Gastrocnemius medialis (tissue), 4 donors: ENCODE results near the gene CCDC158. TPM values are rescaled to one million over a fixed set of nuclear protein-coding genes. Genes with fewer than 3 reads are reported as not detected.

Experiments
- ATAC-seq, 2 donors: fragments of 150-250 bp; one replicate each; pipeline ENCODE4 v1.9.1; 2016
- DNase-seq, 2 donors: peaks; one replicate each; pipeline ENCODE4 v3.0.0-alpha.2; 2019
- H3K27ac ChIP-seq, 4 donors: fragments of 200-600 bp; sonication (generic); 1 replicate in 1 of 4; 2 replicates in 3 of 4; pipeline ENCODE4 v1.5.1; 2016 to 2018; ENCODE audit warnings: mild to moderate bottlenecking in 2 of 4, moderate library complexity in 1 of 4
- H3K27me3 ChIP-seq, 3 donors: fragments of 200-600 bp; sonication (generic) in 2 of 3; 1 replicate in 1 of 3; 2 replicates in 2 of 3; pipeline versions ENCODE4 v1.5.1 to v1.6.0; 2016 to 2019; ENCODE audit warnings: mild to moderate bottlenecking in 1 of 3, moderate library complexity in 1 of 3
- H3K36me3 ChIP-seq, 2 donors: fragments of 200-600 bp; sonication (generic) in 1 of 2; one replicate each; pipeline ENCODE4 v1.5.1; 2017 to 2018
- H3K4me1 ChIP-seq, 2 donors: fragments of 200-600 bp; sonication (generic) in 1 of 2; one replicate each; pipeline ENCODE4 v1.5.1; 2016 to 2017; ENCODE audit warnings: mild to moderate bottlenecking in 2 of 2
- H3K4me3 ChIP-seq, 4 donors: fragments of 200-600 bp; sonication (generic) in 3 of 4; 1 replicate in 1 of 4; 2 replicates in 3 of 4; pipeline ENCODE4 v1.5.1; 2016 to 2019; ENCODE audit warnings: mild to moderate bottlenecking in 2 of 4
- H3K9me3 ChIP-seq, 3 donors: fragments of 200-600 bp; sonication (generic) in 2 of 3; 1 replicate in 1 of 3; 2 replicates in 2 of 3; pipeline ENCODE4 v1.5.1; 2016 to 2019
- POLR2A ChIP-seq, 2 donors: fragments of 450-650 bp; IDR thresholded peaks; one replicate each; pipeline ENCODE4 v1.6.1; 2017; ENCODE audit warnings: antibody characterized with exemption in 2 of 2, mild to moderate bottlenecking in 2 of 2, moderate library complexity in 2 of 2
- in situ Hi-C, 4 donors: fragments of 200-750 bp; cut with MboI; loops; one replicate each; pipeline versions ENCODE4 v1.15.0 to v1.8.0; 2017; ENCODE audit warnings: low sequenced_read_pairs in 4 of 4
- intact Hi-C: fragments of 100-400 bp; cut with DNase I; formaldehyde crosslinking; loops from one replicate; pipeline ENCODE4 v1.15.1; 2023; ENCODE audit warnings: low total_unique reads
- total RNA-seq, 4 donors: library from RNA; depleted of rRNA; stranded (reverse); fragments of >200 nt; gene quantifications; one replicate each; pipeline versions ENCODE4 v1.1.0 to v1.2.3, GENCODE V29; 2016
- TF ChIP-seq, protein P1 (sequence below), 5 experiments: fragments of 450-650 bp in 3 of 5; fragments of 200-600 bp in 2 of 5; sonication (generic) in 2 of 5; IDR thresholded peaks in 4 of 5; conservative IDR thresholded peaks in 1 of 5; 1 replicate in 4 of 5; 2 replicates in 1 of 5; pipeline ENCODE4 v1.5.1; 2016 to 2019; ENCODE audit warnings: antibody characterized with exemption in 5 of 5, mild to moderate bottlenecking in 3 of 5, moderate library complexity in 3 of 5

CCDC158 gene
- total RNA-seq, 4 donors from 2014 or later, result not detected

GRCh38 chr4:76316131-76316530 is 104.8 kb downstream of the CCDC158 start:
- H3K27ac ChIP-seq, result no peak overlapping the region
- H3K27me3 ChIP-seq, result no peaks in the 10 kb centered on the region
- TF ChIP-seq, protein P1, sequence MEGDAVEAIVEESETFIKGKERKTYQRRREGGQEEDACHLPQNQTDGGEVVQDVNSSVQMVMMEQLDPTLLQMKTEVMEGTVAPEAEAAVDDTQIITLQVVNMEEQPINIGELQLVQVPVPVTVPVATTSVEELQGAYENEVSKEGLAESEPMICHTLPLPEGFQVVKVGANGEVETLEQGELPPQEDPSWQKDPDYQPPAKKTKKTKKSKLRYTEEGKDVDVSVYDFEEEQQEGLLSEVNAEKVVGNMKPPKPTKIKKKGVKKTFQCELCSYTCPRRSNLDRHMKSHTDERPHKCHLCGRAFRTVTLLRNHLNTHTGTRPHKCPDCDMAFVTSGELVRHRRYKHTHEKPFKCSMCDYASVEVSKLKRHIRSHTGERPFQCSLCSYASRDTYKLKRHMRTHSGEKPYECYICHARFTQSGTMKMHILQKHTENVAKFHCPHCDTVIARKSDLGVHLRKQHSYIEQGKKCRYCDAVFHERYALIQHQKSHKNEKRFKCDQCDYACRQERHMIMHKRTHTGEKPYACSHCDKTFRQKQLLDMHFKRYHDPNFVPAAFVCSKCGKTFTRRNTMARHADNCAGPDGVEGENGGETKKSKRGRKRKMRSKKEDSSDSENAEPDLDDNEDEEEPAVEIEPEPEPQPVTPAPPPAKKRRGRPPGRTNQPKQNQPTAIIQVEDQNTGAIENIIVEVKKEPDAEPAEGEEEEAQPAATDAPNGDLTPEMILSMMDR (IDR thresholded peaks at IDR 0.05 in 4 of 5, conservative IDR thresholded peaks at IDR 0.05 in 1 of 5), result no peak
- TF ChIP-seq POLR2A (IDR thresholded peaks at IDR 0.05), result no peak
- in situ Hi-C loops, result loop anchor here in 3 of 4 donors (25.0 kb wide), 1 partner anchor 129 kb away; no protein-coding TSS in a partner anchor
- no peak overlapping the region for H3K4me3 ChIP-seq
- H3K9me3 ChIP-seq, result peaks cover 0 to 9% (median 0%) of the 10 kb centered on the region in 3 donors
- intact Hi-C loops, result no loop called here
- no peak for DNase-seq
- H3K36me3 ChIP-seq, result no peaks in the 10 kb centered on the region
- no peak for ATAC-seq
- H3K4me1 ChIP-seq, result peaks cover 14 to 16% of the 10 kb centered on the region in 2 donors

GRCh38 chr4:76315267-76315918 is 105.5 kb downstream of the CCDC158 start:
- no peak for ATAC-seq
- peaks cover 22 to 23% of the 10 kb centered on the region in 2 donors for H3K4me1 ChIP-seq
- no peak for DNase-seq
- peaks cover 0 to 5% (median 0%) of the 10 kb centered on the region in 3 donors for H3K9me3 ChIP-seq
- no peak overlapping the region for H3K4me3 ChIP-seq
- peaks cover 0 to 2% of the 10 kb centered on the region in 2 donors for H3K36me3 ChIP-seq
- no peaks in the 10 kb centered on the region for H3K27me3 ChIP-seq
- no peak for TF ChIP-seq POLR2A (IDR thresholded peaks at IDR 0.05)
- TF ChIP-seq, protein P1 (IDR thresholded peaks at IDR 0.05 in 4 of 5, conservative IDR thresholded peaks at IDR 0.05 in 1 of 5), result no peak
- in situ Hi-C loops (loop anchor here in 3 of 4 donors (25.0 kb wide), 1 partner anchor 128 kb away; no protein-coding TSS in a partner anchor), intact Hi-C loops (no loop called here)
- H3K27ac ChIP-seq, result no peak overlapping the region

DNA sequence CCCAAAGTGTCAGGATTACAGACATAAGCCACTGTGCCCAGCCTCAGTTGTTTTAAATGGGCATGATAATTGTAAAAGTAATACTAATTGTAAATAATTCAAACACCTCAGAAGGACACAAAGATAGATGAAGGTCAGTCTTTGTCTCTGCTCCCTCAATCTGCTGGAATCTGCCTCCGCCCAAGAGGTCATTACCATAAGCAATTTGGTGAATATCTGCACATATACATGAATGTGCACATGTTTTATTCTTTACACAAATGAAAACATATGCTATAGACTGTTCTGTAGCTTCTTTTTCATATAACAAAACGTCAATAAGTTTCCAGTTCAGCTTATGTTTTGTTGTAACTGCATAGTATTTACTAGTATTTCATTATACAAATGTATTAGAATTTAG is 107.4 kb downstream of the CCDC158 start:
- in situ Hi-C loops, result loop anchor here in 3 of 4 donors (25.0 kb wide), 1 partner anchor 126 kb away; no protein-coding TSS in a partner anchor
- no peak for ATAC-seq

DNA sequence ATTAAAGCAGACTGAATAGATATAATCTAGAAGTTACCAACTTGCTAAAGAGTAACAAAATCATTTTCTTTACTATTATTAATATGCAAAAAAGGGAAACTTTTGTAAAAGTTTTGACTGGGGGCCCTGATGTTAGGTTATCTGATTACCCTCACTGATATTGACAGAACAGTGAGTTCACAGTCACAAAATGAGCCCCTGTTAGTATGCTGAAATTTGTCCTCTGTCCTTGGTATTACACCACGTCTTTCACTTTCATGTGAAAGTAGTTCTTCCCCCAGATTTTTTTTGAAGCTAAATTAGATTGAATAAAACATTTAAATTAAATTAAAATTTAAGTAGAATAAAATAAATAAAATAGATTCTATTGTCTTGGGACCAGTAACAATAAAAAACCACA is 108.5 kb downstream of the CCDC158 start:
- in situ Hi-C loops (loop anchor here in 3 of 4 donors (25.0 kb wide), 1 partner anchor 125 kb away; no protein-coding TSS in a partner anchor), intact Hi-C loops (no loop called here)
- no peak for ATAC-seq
- Histone ChIP-seq H3K9me3 (no peaks in the 10 kb centered on the region), H3K27me3 (no peaks in the 10 kb centered on the region), H3K36me3 (peaks cover 0 to 17% of the 10 kb centered on the region in 2 donors), H3K4me3 (no peak overlapping the region), H3K27ac (peak overlapping the region; percentile 69 to 96 (median 94)), H3K4me1 (peaks cover 50% of the 10 kb centered on the region in 2 donors)
- TF ChIP-seq, protein P1 (IDR thresholded peaks at IDR 0.05 in 4 of 5, conservative IDR thresholded peaks at IDR 0.05 in 1 of 5), result no peak
- no peak for TF ChIP-seq POLR2A (IDR thresholded peaks at IDR 0.05)
- DNase-seq, result no peak

More for the DNA sequence above, 107.4 kb downstream of the CCDC158 start:
- peaks cover 0 to 17% of the 10 kb centered on the region in 2 donors for H3K36me3 ChIP-seq
- no peak for DNase-seq
- peaks cover 40% of the 10 kb centered on the region in 2 donors for H3K4me1 ChIP-seq
- H3K9me3 ChIP-seq, result no peaks in the 10 kb centered on the region
- intact Hi-C loops, result no loop called here
- no peaks in the 10 kb centered on the region for H3K27me3 ChIP-seq
- no peak overlapping the region for H3K27ac ChIP-seq
- TF ChIP-seq, protein P1 (IDR thresholded peaks at IDR 0.05 in 4 of 5, conservative IDR thresholded peaks at IDR 0.05 in 1 of 5), result no peak
- no peak for TF ChIP-seq POLR2A (IDR thresholded peaks at IDR 0.05)
- no peak overlapping the region for H3K4me3 ChIP-seq
